GM21526 (cell line): ENCODE data around the gene PKN1.

Experiments used
- ATAC-seq: cut with Tn5 transposase; IDR thresholded peaks from one replicate; pipeline ENCODE4 v1.9.1; 2021; ENCODE audit warnings: moderate library complexity; ENCODE audit not compliant: unreplicated experiment, low FRiP score

Gene PKN1

GRCh38 chr19:14507704-14508542 is 74.8 kb downstream of the PKN1 start:
- ATAC-seq: no peak

GRCh38 chr19:14510311-14511228 is 77.5 kb downstream of the PKN1 start:
- ATAC-seq: no peak

- no peak for ATAC-seq
These were observed 78.1 kb downstream of the PKN1 start for GRCh38 chr19:14511229-14511593.

- no peak for ATAC-seq
These were observed 79.4 kb downstream of the PKN1 start for GRCh38 chr19:14512406-14512961.

GRCh38 chr19:14514215-14514863 is 81.2 kb downstream of the PKN1 start:
- ATAC-seq: no peak

GRCh38 chr19:14515501-14516047 is 82.5 kb downstream of the PKN1 start:
- ATAC-seq: no peak

- ATAC-seq: no peak
These were observed 83.0 kb downstream of the PKN1 start for GRCh38 chr19:14516048-14516534.

- ATAC-seq: no peak
These were observed 83.8 kb downstream of the PKN1 start for GRCh38 chr19:14516746-14517438.

GRCh38 chr19:14517446-14517839 is 84.3 kb downstream of the PKN1 start:
- no peak for ATAC-seq

- ATAC-seq: peak; percentile 57
These were observed 84.9 kb downstream of the PKN1 start, which contains the start of gene DNAJB1 for GRCh38 chr19:14517840-14518505. TSS of gene DNAJB1 (minus strand) at chr19:14518397. CDS start at chr19:14518349, 48 bp downstream.

GRCh38 chr19:14519245-14519859 is 86.2 kb downstream of the PKN1 start:
- no peak for ATAC-seq

GRCh38 chr19:14519860-14520407 is 86.8 kb downstream of the PKN1 start:
- ATAC-seq: no peak

- ATAC-seq: no peak
These were observed 87.4 kb downstream of the PKN1 start for GRCh38 chr19:14520543-14520942.
